Stimulated activated CD4-positive, alpha-beta T cell treated with anti-CD3 and anti-CD28 coated beads, Interleukin-12 subunit alpha, Interleukin-12 subunit beta, amount 100 ng/mL, for 24 hours (primary cell): ENCODE results near the gene TCF12.

Experiments
- DNase-seq, 2 experiments: peaks; one replicate each; pipeline ENCODE4 v3.0.0-alpha.2; 2020; ENCODE audit warnings: low read depth in 2 of 2

The TCF12 gene

GRCh38 chr15:57048930-57049549 is 130.6 kb downstream of the TCF12 start:
- DNase-seq, result no peak

DNA sequence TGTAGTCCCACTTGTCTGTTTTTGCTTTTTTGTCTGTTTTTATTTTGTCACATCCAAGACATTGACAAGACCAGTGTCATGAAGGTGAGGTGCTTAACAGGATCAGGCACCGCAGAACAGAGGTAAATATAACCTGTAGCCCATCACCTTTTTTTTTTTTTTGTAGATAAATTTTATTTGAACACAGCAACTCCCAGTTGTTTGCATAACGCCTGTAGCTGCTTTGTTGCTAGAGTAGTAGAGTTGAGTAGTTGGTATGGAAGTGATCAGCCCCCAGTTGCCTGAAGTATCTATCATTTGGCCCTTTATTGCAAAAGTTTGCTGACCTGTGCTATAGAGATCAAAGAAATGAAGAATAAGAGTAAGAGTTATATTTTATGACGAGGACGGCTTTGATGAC is 135.0 kb downstream of the TCF12 start:
- no peak for DNase-seq

- DNase-seq, result no peak
Observed at GRCh38 chr15:57054204-57054750, 135.8 kb downstream of the TCF12 start.

DNA sequence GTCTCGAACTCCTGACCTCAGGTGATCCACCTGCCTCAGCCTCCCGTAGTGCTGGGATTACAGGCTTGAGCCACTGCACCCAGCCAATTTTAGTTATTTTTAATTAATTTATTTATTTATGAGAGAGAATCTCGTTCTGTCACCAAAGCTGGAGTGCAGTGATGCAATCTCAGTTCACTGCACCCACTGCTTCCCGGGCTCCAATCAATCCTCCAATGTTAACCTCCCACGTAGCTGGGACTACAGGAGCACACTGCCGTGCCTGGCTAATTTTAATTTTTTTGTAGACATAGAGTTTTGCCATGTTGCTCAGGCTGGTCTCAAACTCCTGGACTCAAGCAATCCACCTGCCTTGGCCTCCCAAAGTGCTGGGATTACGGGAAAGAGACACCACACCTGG is 137.9 kb downstream of the TCF12 start:
- DNase-seq, result no peak

DNA sequence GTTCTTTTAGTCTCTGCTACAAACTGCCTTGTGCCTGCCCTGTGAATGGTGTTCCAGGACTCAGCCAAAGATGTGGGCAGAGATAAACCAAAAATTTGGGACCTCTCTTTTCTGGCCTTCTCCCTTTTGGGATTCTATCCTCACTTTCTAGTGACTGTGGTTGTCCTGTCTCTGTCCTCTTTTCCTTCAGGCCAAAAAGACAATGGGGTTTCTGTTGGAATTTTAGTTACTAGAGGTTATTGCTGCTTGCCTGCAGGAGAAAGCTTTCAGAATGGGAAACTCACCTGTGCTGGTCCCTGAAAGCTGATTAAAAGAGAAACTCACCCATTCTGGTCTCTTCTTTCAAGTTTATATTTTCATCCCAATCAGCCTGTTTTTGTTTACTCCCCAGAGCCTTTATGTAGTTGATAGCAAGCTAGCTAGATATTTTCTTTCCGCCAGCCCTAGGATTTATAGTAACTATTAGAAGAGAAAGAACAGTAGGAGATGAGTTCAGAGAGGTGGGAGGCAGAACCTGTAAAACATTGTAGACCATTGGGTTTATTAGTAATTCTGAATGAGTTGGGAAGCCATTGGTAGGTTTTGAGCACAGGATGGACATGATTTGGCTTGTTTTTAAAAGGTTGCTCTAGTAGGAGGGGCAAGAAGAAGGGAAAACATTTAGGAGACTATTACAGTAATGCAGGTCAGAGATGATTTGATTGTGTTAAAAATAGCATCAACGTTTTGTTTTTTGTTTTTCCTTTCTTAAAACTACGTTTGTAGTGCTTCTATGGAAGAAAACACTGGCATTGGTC is 138.9 kb downstream of the TCF12 start:
- no peak for DNase-seq

GRCh38 chr15:57059026-57059660 is 140.7 kb downstream of the TCF12 start:
- DNase-seq, result no peak

GRCh38 chr15:57060799-57061198 is 142.4 kb downstream of the TCF12 start:
- no peak for DNase-seq

- DNase-seq, result no peak
Observed at GRCh38 chr15:57061281-57061680, 142.8 kb downstream of the TCF12 start.

DNA sequence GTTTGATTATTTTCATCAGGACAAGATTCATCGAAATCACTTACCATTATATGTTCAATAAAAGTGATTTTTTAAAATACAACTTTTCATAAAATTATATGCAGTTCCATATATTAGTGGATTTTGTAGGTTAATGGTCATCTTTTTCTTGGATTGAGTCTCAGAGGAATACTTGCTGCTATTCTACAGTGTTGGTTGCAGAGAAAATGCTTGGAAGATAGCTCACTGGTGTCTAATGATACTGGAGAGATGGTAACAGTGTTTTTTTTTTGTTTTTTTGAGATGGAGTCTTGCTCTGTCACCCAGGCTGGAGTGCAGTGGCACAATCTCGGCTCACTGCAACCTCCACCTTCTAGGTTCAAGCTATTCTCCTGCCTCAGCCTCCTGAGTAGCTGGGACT is 143.3 kb downstream of the TCF12 start:
- DNase-seq, result no peak

GRCh38 chr15:57064033-57064432 is 145.6 kb downstream of the TCF12 start:
- no peak for DNase-seq

DNA sequence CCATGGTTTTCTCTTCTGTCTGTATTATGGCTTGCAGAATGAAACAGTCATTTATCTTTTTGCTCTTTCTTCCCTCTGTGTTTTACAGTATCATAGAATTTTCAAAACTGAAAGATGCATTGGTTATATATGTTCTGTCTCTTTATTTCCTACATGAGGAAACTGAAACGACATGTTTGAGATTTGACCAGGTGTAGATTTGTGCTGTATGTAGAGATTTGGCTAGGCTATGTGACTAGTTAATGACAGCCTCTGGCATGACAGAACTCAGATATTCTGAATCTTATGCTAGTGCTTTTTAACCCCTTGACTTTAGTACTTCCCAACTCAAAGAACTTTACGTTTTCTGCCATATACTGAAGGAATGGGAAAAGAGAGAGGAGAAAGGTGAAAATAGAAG is 151.0 kb downstream of the TCF12 start:
- no peak for DNase-seq

GRCh38 chr15:57070674-57071073 is 152.2 kb downstream of the TCF12 start:
- DNase-seq, result no peak

DNA sequence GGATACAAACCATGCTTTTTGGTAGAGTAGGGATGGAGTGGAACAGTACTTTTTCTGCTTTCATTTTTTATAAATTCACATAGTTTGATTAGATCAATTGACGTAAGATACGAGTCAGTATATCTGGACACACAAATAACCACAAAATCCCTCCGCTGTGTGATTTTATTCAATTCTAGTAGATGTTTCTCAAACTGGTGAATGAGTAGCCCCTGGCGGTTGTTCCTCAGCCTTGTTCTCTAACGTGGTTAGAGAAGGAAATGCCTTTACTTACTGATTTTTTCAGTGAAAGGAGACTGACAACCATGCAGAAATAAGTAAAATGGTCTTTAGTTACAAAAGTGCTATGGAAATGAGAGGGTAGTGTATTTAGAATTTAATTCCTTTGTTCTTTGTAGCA is 161.0 kb downstream of the TCF12 start:
- no peak for DNase-seq

DNA sequence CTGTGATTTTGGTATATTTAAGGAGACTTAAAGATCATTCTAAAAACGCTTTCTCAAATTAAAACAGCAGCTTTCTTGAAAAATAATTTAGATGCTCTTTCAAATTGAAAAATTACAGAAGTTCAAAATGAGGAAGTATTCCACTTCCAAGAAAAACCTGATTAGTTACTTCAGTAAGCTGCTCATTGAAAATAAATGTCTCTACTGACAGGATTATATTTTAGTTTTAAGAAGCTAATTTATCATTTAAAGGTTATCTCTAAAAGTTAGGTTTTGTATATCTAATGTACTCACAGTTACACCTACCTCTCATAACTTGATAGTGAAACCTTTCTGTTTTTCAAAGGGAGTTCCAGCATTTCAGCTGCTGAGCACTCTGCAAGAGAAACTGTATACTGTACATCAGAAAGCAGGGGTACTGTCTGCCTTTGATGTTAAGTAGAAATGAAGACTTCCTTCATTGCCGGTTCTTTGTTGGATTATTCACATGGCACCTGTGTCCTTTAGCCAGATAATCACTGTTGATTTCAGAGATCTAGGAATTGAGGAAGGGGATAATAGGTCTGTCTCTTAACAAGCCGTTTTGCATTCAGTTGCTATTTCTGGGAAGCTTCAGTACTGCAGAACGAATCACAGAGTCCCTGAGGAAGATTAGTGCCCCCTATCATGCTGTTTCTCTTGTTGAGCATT is 161.6 kb downstream of the TCF12 start:
- no peak for DNase-seq

GRCh38 chr15:57082054-57082728 is 163.7 kb downstream of the TCF12 start:
- no peak for DNase-seq

- DNase-seq, result no peak
Observed at GRCh38 chr15:57084192-57084591, 165.7 kb downstream of the TCF12 start.

GRCh38 chr15:57085267-57085666 is 166.8 kb downstream of the TCF12 start:
- no peak for DNase-seq

GRCh38 chr15:57086857-57087427 is 168.5 kb downstream of the TCF12 start:
- DNase-seq, result no peak

DNA sequence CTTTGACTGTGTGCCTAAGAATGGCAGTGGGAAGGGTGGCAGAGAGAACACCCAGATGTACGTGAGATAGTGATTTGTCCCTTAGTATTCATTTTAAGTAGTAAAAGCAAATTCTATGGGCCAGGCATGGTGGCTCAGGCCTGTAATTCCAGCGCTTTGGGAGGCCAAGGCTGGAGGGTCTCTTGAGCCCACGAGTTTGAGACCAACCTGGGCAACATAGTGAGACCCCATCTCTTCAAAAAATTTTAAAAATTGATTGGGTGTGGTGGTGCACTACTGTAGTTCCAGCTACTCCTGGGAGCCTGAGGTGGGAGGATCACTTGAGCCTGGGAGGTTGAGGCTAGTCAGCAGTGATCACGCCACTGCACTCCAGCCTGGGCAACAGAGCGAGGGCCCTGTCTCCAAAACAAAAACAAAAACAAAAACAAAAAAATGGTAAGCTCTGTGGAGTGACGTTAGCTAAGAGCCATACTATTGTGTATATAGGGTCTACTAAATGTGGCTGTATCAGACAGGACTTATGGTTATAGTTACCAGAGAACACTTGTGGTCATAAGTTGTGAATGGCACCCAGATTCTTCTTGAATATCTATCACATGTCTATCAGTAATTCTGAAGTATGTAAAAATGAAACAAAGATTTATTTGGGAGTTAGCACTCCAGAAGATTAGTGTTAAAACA is 171.5 kb downstream of the TCF12 start:
- DNase-seq, result no peak

- no peak for DNase-seq
Observed at GRCh38 chr15:57090496-57090859, 172.0 kb downstream of the TCF12 start.

- DNase-seq, result no peak
Observed at GRCh38 chr15:57091636-57092035, 173.2 kb downstream of the TCF12 start.
